Measurements from ENCODE around the gene THRB.

DNA sequence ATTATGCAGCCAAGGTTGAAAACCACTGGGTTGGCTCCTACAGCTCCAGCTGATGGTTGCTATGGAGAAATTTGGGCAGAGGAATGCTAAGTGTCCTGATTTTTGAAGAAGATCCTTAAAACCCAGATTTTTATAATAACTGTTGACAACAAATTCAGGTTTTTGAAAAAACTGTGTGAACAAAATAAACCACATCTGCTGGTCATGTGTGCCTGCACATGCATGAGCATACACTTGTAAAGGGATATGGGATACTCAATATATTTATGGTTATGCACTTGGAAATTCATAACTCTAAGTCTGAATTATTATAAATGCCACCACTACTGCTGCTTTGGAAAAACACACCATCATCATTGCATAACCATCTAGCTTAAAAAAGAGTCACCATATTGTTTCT is 133.7 kb downstream of the THRB start:
- TF ChIP-seq POLR2AphosphoS5 (IDR thresholded peaks at IDR 0.05; ENCODE audit: borderline replicate concordance, low read depth, low read length) (no peak), EZH2 (IDR thresholded peaks at IDR 0.05) (no peak), FOXP2 (optimal IDR thresholded peaks at IDR 0.05; ENCODE audit: control extremely low read depth, extremely low read length, insufficient read depth) (no peak)
